IMR-90 (cell line): Measurements from ENCODE around the gene PCSK2. TPM values are rescaled to one million over a fixed set of nuclear protein-coding genes. Genes with fewer than 3 reads are reported as not detected.

Experiments used
- ATAC-seq: fragments of 200-7000 bp; cut with Tn5 transposase; 2 replicates; pipeline ENCODE4 v1.9.1; 2020; ENCODE audit warnings: low read depth, mild to moderate bottlenecking, moderate library complexity
- BruUV-seq: library from RNA; stranded (reverse); fragments of 400-500 nt; replicated peaks from 2 replicates; lab custom pipeline; 2021; lab: Mats Ljungman, UMichigan
- CTCF ChIA-PET: fragments of 300-600 bp; formaldehyde crosslinking; extraction: SDS; loops from one replicate; lab custom pipeline; 2021; ENCODE audit warnings: antibody characterized with exemption; lab: Yijun Ruan, JAX
- POLR2A ChIA-PET: fragments of 300-600 bp; sonication (Branson Sonifier 250); formaldehyde crosslinking; loops from one replicate; lab custom pipeline; 2022; ENCODE audit warnings: antibody characterized with exemption; ENCODE audit not compliant: unreplicated experiment; lab: Charles Lee
- DNase-seq: peaks from one replicate; pipeline ENCODE4 v3.0.0; 2013
- H2AFZ ChIP-seq: replicated peaks from 2 replicates; pipeline ENCODE3; 2013; ENCODE audit warnings: low read length, mild to moderate bottlenecking; ENCODE audit not compliant: poor library complexity
- H2AK5ac ChIP-seq: 2 replicates; pipeline ENCODE4 v1.6.1; 2013; ENCODE audit warnings: low read depth, low read length, inconsistent platforms
- H2AK9ac ChIP-seq: replicated peaks from 2 replicates; pipeline ENCODE3; 2013; ENCODE audit warnings: mild to moderate bottlenecking, low read depth, low read length, moderate library complexity; ENCODE audit not compliant: poor library complexity
- H2BK120ac ChIP-seq: 2 replicates; pipeline ENCODE4 v1.6.1; 2013; ENCODE audit warnings: low read depth, low read length, inconsistent platforms
- H2BK15ac ChIP-seq: 3 replicates; pipeline ENCODE4 v1.6.1; 2013; ENCODE audit warnings: low read depth, low read length, inconsistent platforms
- H2BK20ac ChIP-seq: 2 replicates; pipeline ENCODE4 v1.6.1; 2013; ENCODE audit warnings: low read depth, mild to moderate bottlenecking, inconsistent platforms, low read length, moderate library complexity
- H2BK5ac ChIP-seq: 2 replicates; pipeline ENCODE4 v1.6.1; 2013; ENCODE audit warnings: mild to moderate bottlenecking, low read depth, low read length, inconsistent platforms; ENCODE audit not compliant: poor library complexity, severe bottlenecking
- H3K14ac ChIP-seq: replicated peaks from 2 replicates; pipeline ENCODE4 v1.6.1; 2013; ENCODE audit warnings: low read depth, low read length, inconsistent platforms
- H3K18ac ChIP-seq: 2 replicates; pipeline ENCODE4 v1.6.1; 2013; ENCODE audit warnings: low read depth, low read length, control low read depth
- H3K23ac ChIP-seq: 2 replicates; pipeline ENCODE4 v1.6.1; 2013; ENCODE audit warnings: low read depth, low read length, inconsistent platforms
- H3K27ac ChIP-seq: 2 replicates; pipeline ENCODE4 v1.5.1; 2013; ENCODE audit warnings: mild to moderate bottlenecking, control low read depth, low read length; ENCODE audit not compliant: insufficient read depth
- H3K27me3 ChIP-seq: 2 replicates; pipeline ENCODE4 v1.6.1; 2013; ENCODE audit warnings: low read length; ENCODE audit not compliant: control insufficient read depth, insufficient read depth
- H3K36me3 ChIP-seq: 2 replicates; pipeline ENCODE4 v1.6.1; 2013; ENCODE audit warnings: low read length, mixed read lengths; ENCODE audit not compliant: control insufficient read depth, insufficient read depth
- H3K4ac ChIP-seq: 2 replicates; pipeline ENCODE4 v1.6.1; 2013; ENCODE audit warnings: low read depth, low read length, inconsistent platforms
- H3K4me1 ChIP-seq: 2 replicates; pipeline ENCODE4 v1.6.1; 2013; ENCODE audit warnings: low read length, mixed read lengths; ENCODE audit not compliant: control insufficient read depth, insufficient read depth
- H3K4me2 ChIP-seq: 2 replicates; pipeline ENCODE4 v1.6.1; 2013; ENCODE audit warnings: low read depth, mild to moderate bottlenecking, control low read depth, low read length, moderate library complexity
- H3K4me3 ChIP-seq: 2 replicates; pipeline ENCODE4 v1.5.1; 2013; ENCODE audit warnings: low read depth, mild to moderate bottlenecking, control low read depth, low read length, moderate library complexity; ENCODE audit not compliant: insufficient read depth
- H3K56ac ChIP-seq: 2 replicates; pipeline ENCODE4 v1.6.1; 2013; ENCODE audit warnings: low read length, inconsistent platforms; ENCODE audit not compliant: insufficient read depth; ENCODE audit errors: extremely low read depth
- H3K79me1 ChIP-seq, 2 experiments: 2 replicates each; pipeline ENCODE4 v1.6.1; 2013; ENCODE audit warnings: low read length in 2 of 2, inconsistent platforms in 1 of 2, low read depth in 1 of 2
- H3K9ac ChIP-seq: 2 replicates; pipeline ENCODE4 v1.6.1; 2013; ENCODE audit warnings: low read depth, low read length, control low read depth
- H3K9me1 ChIP-seq: 2 replicates; pipeline ENCODE4 v1.6.1; 2013; ENCODE audit warnings: low read length, inconsistent platforms; ENCODE audit not compliant: insufficient read depth
- H3K9me3 ChIP-seq: 2 replicates; pipeline ENCODE4 v1.6.1; 2013; ENCODE audit warnings: low read length; ENCODE audit not compliant: control insufficient read depth, insufficient read depth
- H4K20me1 ChIP-seq: 2 replicates; pipeline ENCODE4 v1.6.1; 2013; ENCODE audit warnings: low read length, inconsistent platforms; ENCODE audit not compliant: insufficient read depth
- H4K5ac ChIP-seq: 2 replicates; pipeline ENCODE4 v1.6.1; 2013; ENCODE audit warnings: mild to moderate bottlenecking, low read depth, low read length, control low read depth
- H4K8ac ChIP-seq, 2 experiments: 2 replicates each; pipeline ENCODE4 v1.6.1; 2013; ENCODE audit warnings: low read depth in 2 of 2, low read length in 2 of 2, control low read depth in 1 of 2, inconsistent platforms in 1 of 2
- H4K91ac ChIP-seq: 2 replicates; pipeline ENCODE4 v1.6.1; 2013; ENCODE audit warnings: low read depth, low read length, inconsistent platforms; ENCODE audit not compliant: insufficient read depth
- BHLHE40 ChIP-seq: fragments of 150-350 bp; IDR thresholded peaks from 2 replicates; pipeline ENCODE4 v1.6.1; 2016; ENCODE audit warnings: mild to moderate bottlenecking, low read depth, low read length
- CEBPB ChIP-seq: IDR thresholded peaks from 2 replicates; pipeline ENCODE4 v1.6.1; 2012; ENCODE audit warnings: low read depth, low read length, improper control_type of control experiment
- CHD1 ChIP-seq: IDR thresholded peaks from 2 replicates; pipeline ENCODE4 v1.6.1; 2012; ENCODE audit warnings: low read depth, low read length, improper control_type of control experiment
- ELK1 ChIP-seq: fragments of 150-350 bp; IDR thresholded peaks from 2 replicates; pipeline ENCODE4 v1.6.1; 2016; ENCODE audit warnings: low read depth, mild to moderate bottlenecking, low read length, moderate library complexity, borderline replicate concordance
- FOS ChIP-seq: fragments of 150-350 bp; IDR thresholded peaks from 2 replicates; pipeline ENCODE4 v1.6.1; 2016; ENCODE audit warnings: low read depth, low read length
- MAFK ChIP-seq: IDR thresholded peaks from 2 replicates; pipeline ENCODE4 v1.6.1; 2012; ENCODE audit warnings: low read depth, low read length, improper control_type of control experiment
- MAZ ChIP-seq: IDR thresholded peaks from 2 replicates; pipeline ENCODE4 v1.6.1; 2012; ENCODE audit warnings: low read depth, mild to moderate bottlenecking, low read length, improper control_type of control experiment, moderate library complexity, borderline replicate concordance
- MXI1 ChIP-seq: IDR thresholded peaks from 2 replicates; pipeline ENCODE4 v1.6.1; 2012; ENCODE audit warnings: low read depth, mild to moderate bottlenecking, low read length, moderate library complexity, borderline replicate concordance
- NFE2L2 ChIP-seq: fragments of 150-350 bp; IDR thresholded peaks from 2 replicates; pipeline ENCODE4 v1.6.1; 2016; ENCODE audit warnings: low read depth, mild to moderate bottlenecking, low read length
- POLR2A ChIP-seq: IDR thresholded peaks from 2 replicates; pipeline ENCODE4 v1.6.1; 2012; ENCODE audit warnings: mild to moderate bottlenecking, low read depth, low read length
- RAD21 ChIP-seq: IDR thresholded peaks from 2 replicates; pipeline ENCODE4 v1.6.1; 2012; ENCODE audit warnings: low read length, improper control_type of control experiment
- RCOR1 ChIP-seq: IDR thresholded peaks from 2 replicates; pipeline ENCODE4 v1.6.1; 2012; ENCODE audit warnings: mild to moderate bottlenecking, low read length, improper control_type of control experiment; ENCODE audit not compliant: insufficient replicate concordance
- RFX5 ChIP-seq: IDR thresholded peaks from 2 replicates; pipeline ENCODE4 v1.8.0; 2012; ENCODE audit warnings: low read depth, mild to moderate bottlenecking, low read length, moderate library complexity
- SMC3 ChIP-seq: fragments of 150-350 bp; IDR thresholded peaks from 2 replicates; pipeline ENCODE4 v1.6.1; 2016; ENCODE audit warnings: low read depth, mild to moderate bottlenecking, antibody characterized with exemption, low read length, moderate library complexity
- USF2 ChIP-seq: fragments of 150-350 bp; IDR thresholded peaks from 2 replicates; pipeline ENCODE4 v1.6.1; 2017; ENCODE audit warnings: mild to moderate bottlenecking, antibody characterized with exemption, low read length, low read depth
- WGBS, 2 experiments: methylation state at CpG; one replicate each; pipeline versions ENCODE4 v1.1.5 to v1.1.7; 2013; ENCODE audit warnings: missing lambda C conversion rate in 2 of 2; ENCODE audit not compliant: insufficient read length in 1 of 2; ENCODE audit errors: extremely low coverage in 2 of 2; 5-methylcytosine and 5-hydroxymethylcytosine counted together
- dilution Hi-C: fragments of 300-500 bp; cut with HindIII; formaldehyde crosslinking; loops from one replicate; pipeline ENCODE4 v1.14.3; 2018; ENCODE audit warnings: low sequenced_read_pairs; ENCODE audit not compliant: unreplicated experiment
- in situ Hi-C: fragments of 300-500 bp; cut with MboI; formaldehyde crosslinking; loops from 3 replicates; pipeline ENCODE4 v1.14.3; 2019; ENCODE audit warnings: low sequenced_read_pairs, inconsistent platforms, mixed read lengths
- intact Hi-C: fragments of 100-400 bp; cut with micrococcal nuclease; formaldehyde crosslinking; loops from 2 replicates; pipeline ENCODE4 v1.10.0; 2022
- polyA plus RNA-seq, 3 experiments: library from polyadenylated mRNA; depleted of rRNA; stranded (reverse); fragments of >200 nt; gene quantifications; 2 replicates each; pipeline ENCODE4 v1.2.3, GENCODE V29; 2012; ENCODE audit warnings: low replicate concordance in 1 of 3
- total RNA-seq: library from RNA; depleted of rRNA; stranded (reverse); fragments of >200 nt; gene quantifications from 2 replicates; pipeline ENCODE4 v1.2.3, GENCODE V29; 2012
- TF ChIP-seq, protein P1 (sequence below): conservative IDR thresholded peaks from 2 replicates; pipeline ENCODE4 v1.5.1; 2012; ENCODE audit warnings: mild to moderate bottlenecking, low read depth, low read length, improper control_type of control experiment

Gene PCSK2
- total and polyA plus RNA-seq, 2 of the 4 experiments (the other 2 are of a cell fraction) = not detected

DNA sequence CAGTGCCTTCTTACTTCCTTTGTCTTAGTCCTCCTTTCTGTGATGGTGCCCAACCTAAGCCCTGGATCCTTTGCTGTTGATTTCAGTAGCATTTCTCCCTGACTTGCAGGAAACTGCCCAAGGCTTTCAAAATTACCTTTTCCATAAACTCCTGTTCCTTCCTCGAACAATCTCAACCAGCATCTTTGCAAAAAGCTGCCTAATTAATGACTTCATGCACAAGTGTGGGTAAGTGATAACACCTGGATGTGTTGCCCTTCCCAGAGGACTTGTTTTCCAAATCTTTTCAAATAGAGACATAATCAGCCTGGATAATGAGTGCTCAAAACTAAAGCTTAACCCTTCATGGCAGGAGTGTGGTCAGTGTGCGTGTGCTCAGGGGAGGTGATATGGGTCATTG, 118.0 kb downstream of the PCSK2 start:
- H4K5ac ChIP-seq = no peak overlapping the region; the same call in 1 of the 2 replicates
- H4K91ac ChIP-seq = no peak overlapping the region
- H2BK15ac ChIP-seq = no peak overlapping the region
- H3K79me1 ChIP-seq = no peaks in the 10 kb centered on the region
- H3K4me2 ChIP-seq = no peak overlapping the region
- H2BK20ac ChIP-seq = no peak overlapping the region
- no peak overlapping the region for H3K4ac ChIP-seq
- no peak overlapping the region for H3K56ac ChIP-seq
- no peak overlapping the region for H3K23ac ChIP-seq
- H3K14ac ChIP-seq = no peak overlapping the region
- no peaks in the 10 kb centered on the region for H3K36me3 ChIP-seq
- H2BK120ac ChIP-seq = no peak overlapping the region
- H3K9me3 ChIP-seq = no peaks in the 10 kb centered on the region
- intact Hi-C loops = no loop called here
- no peaks in the 10 kb centered on the region for H3K9me1 ChIP-seq
- H3K27ac ChIP-seq = peak overlapping the region; percentile 95; the same call in 1 of the 2 replicates
- no peak overlapping the region; the same call in 1 of the 2 replicates for H3K18ac ChIP-seq
- H2AFZ ChIP-seq = no peak overlapping the region
- dilution Hi-C loops = no loop called here
- H2AK9ac ChIP-seq = no peak overlapping the region
- no peaks in the 10 kb centered on the region; the same call in 1 of the 2 replicates for H3K27me3 ChIP-seq
- DNase-seq = no peak
- TF ChIP-seq USF2 (no peak), RFX5 (no peak), NFE2L2 (no peak), MAZ (no peak), POLR2A (no peak), RCOR1 (no peak), FOS (no peak), MAFK (no peak), CEBPB (no peak), MXI1 (no peak), CHD1 (no peak), BHLHE40 (no peak), RAD21 (no peak), SMC3 (no peak), ELK1 (no peak)
- TF ChIP-seq, protein P1, sequence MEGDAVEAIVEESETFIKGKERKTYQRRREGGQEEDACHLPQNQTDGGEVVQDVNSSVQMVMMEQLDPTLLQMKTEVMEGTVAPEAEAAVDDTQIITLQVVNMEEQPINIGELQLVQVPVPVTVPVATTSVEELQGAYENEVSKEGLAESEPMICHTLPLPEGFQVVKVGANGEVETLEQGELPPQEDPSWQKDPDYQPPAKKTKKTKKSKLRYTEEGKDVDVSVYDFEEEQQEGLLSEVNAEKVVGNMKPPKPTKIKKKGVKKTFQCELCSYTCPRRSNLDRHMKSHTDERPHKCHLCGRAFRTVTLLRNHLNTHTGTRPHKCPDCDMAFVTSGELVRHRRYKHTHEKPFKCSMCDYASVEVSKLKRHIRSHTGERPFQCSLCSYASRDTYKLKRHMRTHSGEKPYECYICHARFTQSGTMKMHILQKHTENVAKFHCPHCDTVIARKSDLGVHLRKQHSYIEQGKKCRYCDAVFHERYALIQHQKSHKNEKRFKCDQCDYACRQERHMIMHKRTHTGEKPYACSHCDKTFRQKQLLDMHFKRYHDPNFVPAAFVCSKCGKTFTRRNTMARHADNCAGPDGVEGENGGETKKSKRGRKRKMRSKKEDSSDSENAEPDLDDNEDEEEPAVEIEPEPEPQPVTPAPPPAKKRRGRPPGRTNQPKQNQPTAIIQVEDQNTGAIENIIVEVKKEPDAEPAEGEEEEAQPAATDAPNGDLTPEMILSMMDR = no peak
- H3K4me1 ChIP-seq = peaks cover 4% of the 10 kb centered on the region; the same call in 1 of the 2 replicates
- H3K9ac ChIP-seq = no peak overlapping the region
- in situ Hi-C loops = no loop called here
- H2AK5ac ChIP-seq = no peak overlapping the region
- POLR2A ChIA-PET = no interaction called here
- H3K4me3 ChIP-seq = no peak overlapping the region
- no CpG with 5 or more reads among the region's 2 CpGs for WGBS, 2 experiments
- no peak overlapping the region for H2BK5ac ChIP-seq
- ATAC-seq = peak; percentile 11; the same call in 1 of the 2 replicates
- no peak overlapping the region for H4K8ac ChIP-seq
- BruUV-seq = no TSS peak
- H4K20me1 ChIP-seq = no peaks in the 10 kb centered on the region
- CTCF ChIA-PET = no interaction called here
